Measurements from ENCODE around the gene XXYLT1. TPM values are rescaled to one million over a fixed set of nuclear protein-coding genes. Genes with fewer than 3 reads are reported as not detected.

Gene XXYLT1
- total and polyA plus RNA-seq, 10 donors = 2.7 to 22.3 (median 9.5) TPM

GRCh38 chr3:195306369-195306768, 35.4 kb upstream of the XXYLT1 start:
- no peak for DNase-seq
- H3K4me3 ChIP-seq = no peak overlapping the region
- no peak overlapping the region for H3K27ac ChIP-seq
- TF ChIP-seq POLR2A (IDR thresholded peaks at IDR 0.05) (no peak), POLR2AphosphoS5 (IDR thresholded peaks at IDR 0.05) (no peak), CTCF (IDR thresholded peaks at IDR 0.05 in 8 of 11, conservative IDR thresholded peaks at IDR 0.05 in 3 of 11) (no peak)
- H3K9me3 ChIP-seq = no peaks in the 10 kb centered on the region
- no peaks in the 10 kb centered on the region for H3K4me1 ChIP-seq
- intact Hi-C loops (cut with DNase I; ENCODE audit: low total_unique reads) = no loop called here
- no peaks in the 10 kb centered on the region for H3K27me3 ChIP-seq (replicated peaks in 1 of 7)
- peaks cover 0 to 99% (median 39%) of the 10 kb centered on the region in 6 donors for H3K36me3 ChIP-seq
- 94 to 98% (median 97%) methylated on average over 4 of the region's 4 CpGs for WGBS, 5 donors

- H3K36me3 ChIP-seq = peaks cover 0 to 100% (median 64%) of the 10 kb centered on the region in 6 donors
- H3K27me3 ChIP-seq (replicated peaks in 1 of 7) = no peaks in the 10 kb centered on the region
Measured at GRCh38 chr3:195302431-195302830, 31.5 kb upstream of the XXYLT1 start.

GRCh38 chr3:195297446-195297845, 26.5 kb upstream of the XXYLT1 start:
- TF ChIP-seq CTCF (IDR thresholded peaks at IDR 0.05 in 8 of 11, conservative IDR thresholded peaks at IDR 0.05 in 3 of 11) = no peak
- peaks cover 0 to 100% (median 68%) of the 10 kb centered on the region in 6 donors for H3K36me3 ChIP-seq
- no peak overlapping the region for H3K27ac ChIP-seq
- no peaks in the 10 kb centered on the region for H3K27me3 ChIP-seq (replicated peaks in 1 of 7)
- intact Hi-C loops (cut with DNase I; ENCODE audit: low total_unique reads) = no loop called here
- H3K4me1 ChIP-seq = no peaks in the 10 kb centered on the region
- no peak overlapping the region for H3K4me3 ChIP-seq
- H3K9me3 ChIP-seq = no peaks in the 10 kb centered on the region
- no peak for DNase-seq

More at GRCh38 chr3:195302431-195302830, 31.5 kb upstream of the XXYLT1 start:
- WGBS, 5 donors = 95 to 98% (median 96%) methylated on average over 3 of the region's 3 CpGs
- no peak for TF ChIP-seq CTCF (IDR thresholded peaks at IDR 0.05 in 8 of 11, conservative IDR thresholded peaks at IDR 0.05 in 3 of 11)
- TF ChIP-seq POLR2AphosphoS5 (IDR thresholded peaks at IDR 0.05) = no peak
- no peak for TF ChIP-seq POLR2A (IDR thresholded peaks at IDR 0.05)
- no peak for DNase-seq
- intact Hi-C loops (cut with DNase I; ENCODE audit: low total_unique reads) = no loop called here
- Histone ChIP-seq H3K4me1 (no peaks in the 10 kb centered on the region), H3K9me3 (no peaks in the 10 kb centered on the region), H3K4me3 (no peak overlapping the region), H3K27ac (no peak overlapping the region)

- no peaks in the 10 kb centered on the region for H3K9me3 ChIP-seq
- no peaks in the 10 kb centered on the region for H3K4me1 ChIP-seq
- no peak for DNase-seq
- WGBS, 5 donors = 96 to 98% (median 98%) methylated on average over 1 of the region's 1 CpG
- TF ChIP-seq POLR2AphosphoS5 (IDR thresholded peaks at IDR 0.05) (no peak), CTCF (IDR thresholded peaks at IDR 0.05 in 8 of 11, conservative IDR thresholded peaks at IDR 0.05 in 3 of 11) (no peak), POLR2A (IDR thresholded peaks at IDR 0.05) (no peak)
- no peak overlapping the region for H3K4me3 ChIP-seq
- intact Hi-C loops (cut with DNase I; ENCODE audit: low total_unique reads) = no loop called here
- peaks cover 0 to 100% (median 69%) of the 10 kb centered on the region in 6 donors for H3K36me3 ChIP-seq
- no peaks in the 10 kb centered on the region for H3K27me3 ChIP-seq (replicated peaks in 1 of 7)
- no peak overlapping the region for H3K27ac ChIP-seq
Measured at GRCh38 chr3:195296662-195297061, 25.7 kb upstream of the XXYLT1 start.

All from spleen (tissue), 11 donors.